OCI-LY7 (cell line): ENCODE results near the gene ATXN3. TPM values are rescaled to one million over a fixed set of nuclear protein-coding genes. Genes with fewer than 3 reads are reported as not detected.

Experiments
- BruUV-seq: library from RNA; stranded (reverse); fragments of 400-500 nt; replicated peaks from 2 replicates; lab custom pipeline; 2021; lab: Mats Ljungman, UMichigan
- CTCF ChIA-PET: fragments of 300-600 bp; sonication (Branson Sonifier 250); formaldehyde crosslinking; loops from one replicate; lab custom pipeline; 2022; ENCODE audit warnings: antibody characterized with exemption; ENCODE audit not compliant: unreplicated experiment; lab: Charles Lee
- POLR2A ChIA-PET: fragments of 300-600 bp; sonication (Branson Sonifier 250); formaldehyde crosslinking; loops from one replicate; lab custom pipeline; 2022; ENCODE audit warnings: antibody characterized with exemption; lab: Charles Lee
- DNase-seq: peaks from one replicate; pipeline ENCODE4 v3.0.0-alpha.2; 2015; ENCODE audit warnings: low spot score
- H2AFZ ChIP-seq: fragments of 200-600 bp; sonication (generic), shearing (Covaris generic); 2 replicates; pipeline ENCODE4 v1.6.1; 2014; ENCODE audit warnings: mild to moderate bottlenecking, antibody characterized with exemption, low read length, moderate library complexity
- H3K27ac ChIP-seq: fragments of 200-600 bp; sonication (generic); 2 replicates; pipeline ENCODE4 v1.5.1; 2014; ENCODE audit warnings: mixed run types, low read depth, mild to moderate bottlenecking, moderate library complexity, low read length, inconsistent platforms; ENCODE audit not compliant: poor library complexity, severe bottlenecking
- H3K36me3 ChIP-seq: fragments of 200-600 bp; sonication (generic); 2 replicates; pipeline ENCODE4 v1.6.1; 2014; ENCODE audit warnings: mild to moderate bottlenecking, antibody characterized with exemption, low read length, moderate library complexity, mixed read lengths; ENCODE audit not compliant: insufficient read depth
- H3K4me1 ChIP-seq: fragments of 200-600 bp; sonication (generic); 2 replicates; pipeline ENCODE4 v1.5.1; 2014; ENCODE audit warnings: mild to moderate bottlenecking, low read length; ENCODE audit not compliant: insufficient read depth, poor library complexity, severe bottlenecking
- H3K4me2 ChIP-seq: fragments of 200-600 bp; sonication (generic); 2 replicates; pipeline ENCODE4 v1.6.1; 2014; ENCODE audit warnings: mild to moderate bottlenecking, low read length
- H3K4me3 ChIP-seq: fragments of 200-600 bp; sonication (generic); 2 replicates; pipeline ENCODE4 v1.5.1; 2014; ENCODE audit warnings: mild to moderate bottlenecking, low read depth, low read length; ENCODE audit not compliant: poor library complexity, severe bottlenecking
- H3K79me2 ChIP-seq: fragments of 200-600 bp; sonication (generic); 2 replicates; pipeline ENCODE4 v1.6.1; 2016; ENCODE audit warnings: low read depth, mild to moderate bottlenecking, low read length, moderate library complexity, mixed read lengths; ENCODE audit not compliant: insufficient read depth
- H3K9me2 ChIP-seq: fragments of 200-600 bp; sonication (generic); 2 replicates; pipeline ENCODE4 v1.6.1; 2016; ENCODE audit warnings: mild to moderate bottlenecking, low read length, mixed read lengths; ENCODE audit not compliant: insufficient read depth
- H3K9me3 ChIP-seq: fragments of 200-600 bp; sonication (generic); 2 replicates; pipeline ENCODE4 v1.6.1; 2014; ENCODE audit warnings: mild to moderate bottlenecking, mixed run types, low read length, mixed read lengths
- H4K20me1 ChIP-seq: fragments of 200-600 bp; sonication (generic); 2 replicates; pipeline ENCODE4 v1.6.1; 2014; ENCODE audit warnings: mild to moderate bottlenecking, antibody characterized with exemption, low read length, moderate library complexity, mixed read lengths; ENCODE audit not compliant: insufficient read depth
- CTCF ChIP-seq: fragments of 200-600 bp; sonication (generic); conservative IDR thresholded peaks from 2 replicates; pipeline ENCODE4 v1.5.1; 2014; ENCODE audit warnings: mild to moderate bottlenecking, antibody characterized with exemption, low read length, moderate library complexity, mixed read lengths
- EZH2phosphoT487 ChIP-seq: fragments of 200-600 bp; sonication (generic); IDR thresholded peaks from 2 replicates; pipeline ENCODE4 v1.6.1; 2018; ENCODE audit warnings: low read depth, borderline replicate concordance, mild to moderate bottlenecking, mixed run types, antibody characterized with exemption, low read length, moderate library complexity, mixed read lengths
- intact Hi-C: fragments of 100-400 bp; cut with micrococcal nuclease; formaldehyde crosslinking; loops from one replicate; pipeline ENCODE4 v1.10.0; 2022; ENCODE audit not compliant: unreplicated experiment
- total RNA-seq, 2 experiments: library from RNA; depleted of rRNA in 1 of 2; stranded (reverse); fragments of >200 nt in 1 of 2; shearing (Covaris generic) in 1 of 2; gene quantifications; 2 replicates each; pipeline ENCODE4 v1.2.3, GENCODE V29; 2014 to 2022

ATXN3 gene
- total RNA-seq, 2 experiments from 2014 or later = 21.3 to 24.6 TPM

DNA sequence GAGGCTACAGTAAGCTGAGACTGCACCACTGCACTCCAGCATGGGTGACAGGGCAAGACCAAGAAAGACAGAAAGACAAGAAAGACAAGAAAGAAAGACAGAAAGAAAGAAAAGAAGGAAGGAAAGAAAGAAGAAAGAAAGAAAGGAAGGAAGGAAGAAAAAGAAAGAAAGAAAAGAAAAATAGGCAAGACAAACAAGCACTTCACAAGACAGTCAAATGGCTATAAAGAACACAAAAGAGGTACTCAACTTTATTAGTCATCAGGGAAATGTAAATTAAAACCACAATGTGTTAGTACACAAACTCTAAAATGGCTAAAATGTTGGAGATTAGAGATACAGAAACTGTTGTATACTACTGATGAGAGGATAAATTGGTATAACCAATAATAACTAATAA is 6.6 kb downstream of the ATXN3 start:
- ChIA-PET CTCF (no interaction called here), POLR2A (interaction anchor here (0.5 to 1.3 kb wide), 4 partner anchors 8 to 93 kb away, joined by 3 to 5 read pairs (median 4); partner anchors contain the start of gene TRIP11)
- H3K4me1 ChIP-seq = peaks cover under 1% of the 10 kb centered on the region
- no peak for DNase-seq
- H3K79me2 ChIP-seq = peaks cover 65% of the 10 kb centered on the region
- H3K4me3 ChIP-seq = no peak overlapping the region
- intact Hi-C loops = no loop called here
- TF ChIP-seq CTCF (no peak), EZH2phosphoT487 (no peak)
- no peak overlapping the region for H3K4me2 ChIP-seq
- peaks cover 18% of the 10 kb centered on the region for H3K36me3 ChIP-seq
- 0 out of 2 replicates have a peak, but pooled peaks cover 3% of the 10 kb centered on the region for H4K20me1 ChIP-seq
- no peak overlapping the region for H2AFZ ChIP-seq
- H3K9me2 ChIP-seq = no peaks in the 10 kb centered on the region
- no peak overlapping the region for H3K27ac ChIP-seq
- H3K9me3 ChIP-seq = no peaks in the 10 kb centered on the region
- no TSS peak for BruUV-seq

GRCh38 chr14:92093320-92093719 is 13.1 kb downstream of the ATXN3 start:
- POLR2A ChIA-PET = interaction anchor here (0.7 to 1.1 kb wide), 2 partner anchors 29 to 90 kb away, joined by 3 read pairs; no protein-coding TSS in a partner anchor

More at GRCh38 chr14:92093320-92093719, 13.1 kb downstream of the ATXN3 start:
- Histone ChIP-seq H2AFZ (no peak overlapping the region), H3K9me3 (no peaks in the 10 kb centered on the region), H3K4me3 (no peak overlapping the region), H3K4me1 (no peaks in the 10 kb centered on the region), H3K9me2 (no peaks in the 10 kb centered on the region), H3K79me2 (peaks cover 8% of the 10 kb centered on the region; the same call in 1 of the 2 replicates), H4K20me1 (no peaks in the 10 kb centered on the region), H3K4me2 (no peak overlapping the region), H3K27ac (no peak overlapping the region), H3K36me3 (peaks cover 56% of the 10 kb centered on the region)
- intact Hi-C loops = no loop called here
- BruUV-seq = TSS peak; percentile 28
- TF ChIP-seq EZH2phosphoT487 (no peak), CTCF (peak; percentile 72)
- CTCF ChIA-PET = no interaction called here
- peak; percentile 28 for DNase-seq
